ENCODE data around the gene IRX5.

IRX5 gene

DNA sequence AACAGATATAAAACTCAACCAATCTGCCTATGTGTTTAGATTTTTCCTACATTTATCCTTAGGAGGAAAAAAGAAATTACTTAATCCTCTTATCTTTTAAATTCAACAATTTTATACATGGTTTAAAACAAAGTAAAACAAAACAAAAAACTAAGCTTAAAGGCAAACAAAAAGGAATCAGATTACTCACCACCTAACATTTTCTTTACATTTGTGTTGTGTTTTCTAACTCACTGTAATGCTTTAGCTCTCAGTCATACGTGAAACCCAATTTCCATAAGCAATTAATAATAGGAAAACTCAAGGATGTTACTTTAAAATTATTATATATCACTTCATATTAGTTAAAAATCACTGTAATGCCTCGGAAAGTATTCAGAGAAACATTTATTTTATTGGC, 6.7 kb upstream of the IRX5 start:
- DNase-seq (ENCODE audit: low spot score), result no peak
- TF ChIP-seq, protein P1, sequence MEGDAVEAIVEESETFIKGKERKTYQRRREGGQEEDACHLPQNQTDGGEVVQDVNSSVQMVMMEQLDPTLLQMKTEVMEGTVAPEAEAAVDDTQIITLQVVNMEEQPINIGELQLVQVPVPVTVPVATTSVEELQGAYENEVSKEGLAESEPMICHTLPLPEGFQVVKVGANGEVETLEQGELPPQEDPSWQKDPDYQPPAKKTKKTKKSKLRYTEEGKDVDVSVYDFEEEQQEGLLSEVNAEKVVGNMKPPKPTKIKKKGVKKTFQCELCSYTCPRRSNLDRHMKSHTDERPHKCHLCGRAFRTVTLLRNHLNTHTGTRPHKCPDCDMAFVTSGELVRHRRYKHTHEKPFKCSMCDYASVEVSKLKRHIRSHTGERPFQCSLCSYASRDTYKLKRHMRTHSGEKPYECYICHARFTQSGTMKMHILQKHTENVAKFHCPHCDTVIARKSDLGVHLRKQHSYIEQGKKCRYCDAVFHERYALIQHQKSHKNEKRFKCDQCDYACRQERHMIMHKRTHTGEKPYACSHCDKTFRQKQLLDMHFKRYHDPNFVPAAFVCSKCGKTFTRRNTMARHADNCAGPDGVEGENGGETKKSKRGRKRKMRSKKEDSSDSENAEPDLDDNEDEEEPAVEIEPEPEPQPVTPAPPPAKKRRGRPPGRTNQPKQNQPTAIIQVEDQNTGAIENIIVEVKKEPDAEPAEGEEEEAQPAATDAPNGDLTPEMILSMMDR (IDR thresholded peaks at IDR 0.05; ENCODE audit: extremely low read depth, missing control alignments), result no peak

DNA sequence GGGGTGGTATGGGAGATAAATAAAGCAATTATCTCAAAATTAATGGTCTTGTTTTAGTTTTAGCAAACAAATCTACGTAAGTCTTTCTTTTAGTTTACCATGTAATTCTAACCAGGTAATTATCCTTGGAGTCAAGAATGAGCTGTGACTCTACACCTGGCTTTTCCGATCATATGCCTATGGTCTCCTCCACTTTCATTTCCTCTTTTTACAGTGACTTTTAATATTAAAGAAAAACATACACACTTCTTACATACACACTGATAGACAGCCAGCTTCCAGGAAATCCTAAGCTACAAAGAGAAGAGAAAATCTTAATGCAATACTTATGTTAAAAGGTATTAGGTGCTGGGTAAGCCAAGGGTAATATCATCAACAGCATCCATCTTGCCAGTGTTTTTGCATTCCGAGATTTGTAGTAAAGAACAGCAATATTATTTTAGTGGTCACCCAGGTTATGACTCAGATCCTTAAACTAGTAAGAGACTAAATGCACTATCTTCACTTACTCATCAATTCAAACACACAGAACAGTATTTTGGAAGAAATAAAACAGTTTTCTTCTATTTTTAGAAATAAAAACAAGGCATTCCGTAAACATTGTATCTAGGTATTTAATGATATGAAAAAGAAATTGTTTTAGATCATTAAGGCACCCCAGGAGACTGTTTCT, 4.4 kb upstream of the IRX5 start:
- TF ChIP-seq, protein P1 (IDR thresholded peaks at IDR 0.05; ENCODE audit: extremely low read depth, missing control alignments), result no peak
- no peak for DNase-seq (ENCODE audit: low spot score)

DNA sequence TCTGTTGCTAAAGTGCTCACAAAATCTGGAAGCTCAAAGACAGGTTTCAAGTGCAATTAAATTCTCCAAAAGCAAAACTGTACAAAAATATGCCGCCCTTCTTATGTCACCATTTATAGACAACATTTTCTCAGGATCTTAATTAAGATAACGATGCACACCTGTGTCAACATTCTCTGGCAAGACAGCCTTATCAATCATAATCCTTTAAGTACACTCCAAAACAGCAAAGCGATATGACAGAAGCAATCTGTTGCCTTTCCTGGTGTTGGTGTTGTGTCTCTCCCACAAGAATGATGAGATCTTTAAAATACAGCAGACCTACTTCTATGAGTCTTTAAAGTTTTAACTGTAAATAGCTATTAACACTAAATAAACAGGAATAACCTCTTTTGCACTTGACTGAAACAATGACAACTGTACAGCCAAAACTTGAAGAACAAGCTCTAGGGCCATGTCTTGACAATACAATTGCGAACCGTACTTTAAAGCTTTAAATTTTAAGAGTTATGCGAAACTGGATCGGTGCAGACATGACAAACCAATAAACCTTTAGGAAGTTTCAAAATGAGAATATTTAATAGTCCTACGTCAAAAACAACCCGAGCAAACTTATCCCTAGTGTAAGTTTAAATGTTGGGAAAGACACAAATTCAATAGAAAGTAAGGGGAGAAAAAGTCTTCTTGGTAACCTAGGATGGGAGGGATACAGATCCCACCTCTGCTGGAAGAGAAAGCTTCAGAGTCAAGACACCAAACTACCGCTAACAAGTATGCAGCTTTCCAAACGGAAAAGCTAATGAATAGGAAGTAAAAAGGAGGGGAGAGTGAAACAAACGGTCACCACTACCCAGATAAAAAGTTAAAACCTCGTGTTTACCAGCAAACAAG, 3.3 kb upstream of the IRX5 start:
- DNase-seq (ENCODE audit: low spot score), result no peak
- TF ChIP-seq, protein P1 (IDR thresholded peaks at IDR 0.05; ENCODE audit: extremely low read depth, missing control alignments), result no peak

DNA sequence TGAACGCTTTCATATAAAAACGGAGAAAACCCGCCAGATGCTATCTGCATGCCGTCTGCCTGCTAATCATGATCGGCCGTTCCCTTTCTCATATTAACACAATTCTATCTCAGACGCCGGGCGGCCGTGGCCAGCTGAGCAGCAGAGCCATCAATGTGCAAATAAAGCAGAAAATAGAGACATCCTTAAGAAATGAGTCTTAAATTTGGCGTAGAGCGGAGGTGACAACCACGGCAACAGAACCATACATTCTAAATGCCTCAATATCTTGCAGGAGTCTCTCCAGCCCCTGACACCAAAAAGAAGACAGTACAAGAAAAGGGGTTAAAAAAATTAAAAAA, 2.7 kb upstream of the IRX5 start:
- TF ChIP-seq, protein P1 (IDR thresholded peaks at IDR 0.05; ENCODE audit: extremely low read depth, missing control alignments), result no peak
- DNase-seq (ENCODE audit: low spot score), result no peak

DNA sequence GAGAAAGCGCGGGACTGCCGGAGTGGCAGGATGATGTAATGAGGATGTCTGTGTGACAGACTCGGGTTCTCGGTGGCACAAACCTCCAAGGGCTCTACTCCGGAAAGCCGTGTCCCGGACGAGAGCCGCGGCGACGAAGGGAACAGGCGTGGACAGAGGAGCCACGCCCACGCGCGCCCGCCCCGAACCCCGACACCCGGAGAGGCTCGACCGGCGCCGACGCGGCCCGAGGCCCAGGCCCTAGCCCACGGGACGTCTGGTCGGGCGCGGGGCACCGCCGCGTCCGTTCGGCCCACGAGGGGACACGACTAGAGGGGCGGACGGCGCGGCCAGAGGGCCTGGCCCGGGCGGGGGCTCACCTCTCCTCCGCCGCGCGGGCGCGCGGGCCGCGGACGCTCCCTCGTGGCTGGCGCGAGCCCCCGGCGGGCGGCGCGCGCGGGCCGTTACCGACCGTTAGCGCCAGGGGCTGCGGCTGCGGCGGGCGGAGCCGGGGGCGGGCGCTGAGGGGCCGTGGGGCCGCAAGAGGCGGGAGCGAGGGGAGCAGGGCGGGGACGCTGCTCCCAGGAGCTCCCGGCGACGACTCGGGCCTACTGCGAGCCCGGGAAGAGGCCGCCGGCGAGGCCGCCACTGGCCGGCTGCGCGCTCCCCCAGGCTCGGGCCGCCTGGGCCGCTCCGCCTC, 2.1 kb upstream of the IRX5 start:
- peak; percentile 45 for DNase-seq (ENCODE audit: low spot score)
- TF ChIP-seq, protein P1 (IDR thresholded peaks at IDR 0.05; ENCODE audit: extremely low read depth, missing control alignments), result no peak

DNA sequence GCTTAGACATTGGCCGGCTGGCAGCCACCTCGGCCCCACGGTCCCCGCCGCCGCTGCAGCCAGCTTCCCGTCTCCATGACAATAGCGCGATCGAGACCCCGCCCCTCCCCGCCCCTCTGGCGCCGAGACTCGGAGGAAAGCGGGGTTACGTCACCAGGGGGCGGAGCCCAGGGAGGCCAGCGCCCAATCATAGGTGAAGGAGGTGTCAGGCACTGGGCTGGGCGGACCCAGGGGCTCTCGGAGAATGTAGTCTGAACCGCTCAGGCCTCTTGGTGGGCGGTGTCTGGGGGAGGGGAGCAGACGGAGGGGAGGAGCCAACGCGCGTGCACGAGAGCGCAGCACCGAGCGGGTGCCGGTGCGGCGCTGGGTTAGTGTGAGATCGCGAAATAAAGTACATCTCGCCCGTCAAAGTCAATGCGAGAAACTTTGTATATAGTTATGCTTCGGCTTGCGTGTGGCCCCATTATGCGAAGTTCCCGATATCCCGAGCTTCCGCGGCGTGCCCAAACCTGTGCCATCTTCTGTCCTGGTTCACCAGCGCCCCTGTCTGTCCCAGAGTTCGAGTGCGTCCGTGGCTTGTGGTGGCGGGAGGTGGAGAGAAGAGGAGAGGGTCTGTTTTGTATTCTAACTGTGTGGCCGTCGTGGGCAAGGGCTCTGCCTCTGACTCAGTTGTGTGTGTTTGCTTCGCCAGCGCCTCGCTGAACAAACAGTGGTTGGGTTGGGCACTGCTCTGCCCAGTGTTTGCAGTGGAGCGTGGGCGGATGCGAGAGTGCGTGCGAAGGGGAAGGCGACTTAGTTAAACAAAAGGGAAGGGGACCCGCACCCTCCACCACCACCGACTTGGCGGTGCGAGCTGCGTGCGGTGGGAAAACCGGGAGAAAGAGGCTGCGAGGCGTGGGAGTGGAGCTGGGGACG, 1.3 kb upstream of the IRX5 start:
- DNase-seq (ENCODE audit: low spot score), result peak; percentile 92
- TF ChIP-seq, protein P1 (IDR thresholded peaks at IDR 0.05; ENCODE audit: extremely low read depth, missing control alignments), result no peak

Data from GM20000 (cell line).